Kidney glomerular epithelial cell (primary cell): ENCODE measurements around the gene NCAPD3.

Source experiments
- DNase-seq: peaks from one replicate; lab custom pipeline; 2025; lab: John Stamatoyannopoulos, UW

The NCAPD3 gene

GRCh38 chr11:134158023-134158422, 65.7 kb downstream of the NCAPD3 start:
- DNase-seq, result no peak

GRCh38 chr11:134157451-134157850, 66.3 kb downstream of the NCAPD3 start:
- DNase-seq, result no peak

- DNase-seq, result no peak
These were observed 67.6 kb downstream of the NCAPD3 start for GRCh38 chr11:134155946-134156865.

- DNase-seq, result no peak
These were observed 68.3 kb downstream of the NCAPD3 start for GRCh38 chr11:134155456-134155855.

GRCh38 chr11:134154441-134154840, 69.3 kb downstream of the NCAPD3 start:
- DNase-seq, result no peak

GRCh38 chr11:134153147-134153905, 70.4 kb downstream of the NCAPD3 start:
- no peak for DNase-seq

- no peak for DNase-seq
These were observed 71.1 kb downstream of the NCAPD3 start for GRCh38 chr11:134152696-134153095.

- DNase-seq, result no peak
These were observed 72.6 kb downstream of the NCAPD3 start for GRCh38 chr11:134151083-134151747.

GRCh38 chr11:134150195-134150903, 73.4 kb downstream of the NCAPD3 start:
- DNase-seq, result no peak

- DNase-seq, result no peak
These were observed 74.4 kb downstream of the NCAPD3 start for GRCh38 chr11:134149371-134149770.

- no peak for DNase-seq
These were observed 77.2 kb downstream of the NCAPD3 start for GRCh38 chr11:134146598-134146997.

- DNase-seq, result no peak
These were observed 78.1 kb downstream of the NCAPD3 start for GRCh38 chr11:134145715-134146114.

- no peak for DNase-seq
These were observed 79.0 kb downstream of the NCAPD3 start for GRCh38 chr11:134144744-134145143.

- DNase-seq, result no peak
These were observed 80.0 kb downstream of the NCAPD3 start for GRCh38 chr11:134143801-134144200.

- no peak for DNase-seq
These were observed 81.2 kb downstream of the NCAPD3 start for GRCh38 chr11:134142536-134142935.

GRCh38 chr11:134140961-134141490, 82.7 kb downstream of the NCAPD3 start:
- DNase-seq, result no peak

- peak; percentile 71 for DNase-seq
These were observed 83.9 kb downstream of the NCAPD3 start for GRCh38 chr11:134139873-134140331.

- DNase-seq, result no peak
These were observed 84.4 kb downstream of the NCAPD3 start for GRCh38 chr11:134139303-134139872.

- DNase-seq, result no peak
These were observed 85.4 kb downstream of the NCAPD3 start for GRCh38 chr11:134138376-134138775.

- no peak for DNase-seq
These were observed 89.6 kb downstream of the NCAPD3 start for GRCh38 chr11:134134167-134134566.

- no peak for DNase-seq
These were observed 91.0 kb downstream of the NCAPD3 start for GRCh38 chr11:134132808-134133207.
